GM12891 (cell line): ENCODE results near the gene NANOG.
"Not testable (repeated sequence)": the region's sequence is repeated elsewhere in the genome, so short reads cannot be mapped to it uniquely, and the experiment has no call there.

ENCODE experiments used
- PAX5 ChIP-seq: IDR thresholded peaks from 2 replicates; pipeline ENCODE4 v1.6.1; 2011; ENCODE audit warnings: low read length, moderate library complexity, mild to moderate bottlenecking; ENCODE audit not compliant: insufficient read depth, severe bottlenecking
- POLR2A ChIP-seq: IDR thresholded peaks from 2 replicates; pipeline ENCODE4 v1.6.1; 2011; ENCODE audit warnings: low read depth, low read length, control low read depth
- POLR2AphosphoS5 ChIP-seq: IDR thresholded peaks from 2 replicates; pipeline ENCODE4 v1.6.1; 2011; ENCODE audit warnings: low read depth, low read length, control low read depth
- SPI1 ChIP-seq: IDR thresholded peaks from 2 replicates; pipeline ENCODE4 v1.6.1; 2011; ENCODE audit warnings: low read depth, low read length, control low read depth
- TAF1 ChIP-seq: IDR thresholded peaks from 2 replicates; pipeline ENCODE4 v1.6.1; 2011; ENCODE audit warnings: low read depth, low read length, control low read depth

- not testable (repeated sequence) for TF ChIP-seq TAF1, POLR2A, POLR2AphosphoS5, SPI1, PAX5
Observed at GRCh38 chr12:7798750-7799308, 9.6 kb downstream of the NANOG start.
